Stimulated activated CD8-positive, alpha-beta memory T cell treated with anti-CD3 and anti-CD28 coated beads, Interleukin-4, amount 100 ng/mL, for 48 hours (primary cell): Measurements from ENCODE around the gene CEP164.

Source experiments
- DNase-seq: peaks from one replicate; pipeline ENCODE4 v3.0.0-alpha.2; 2020

The CEP164 gene

GRCh38 chr11:117327567-117328374 is at the start of gene CEP164:
Gene CEP164 (plus strand): TSS chr11:117327854. CDS start chr11:117338587, 10,733 bp downstream.
- DNase-seq = peak; percentile 95

GRCh38 chr11:117278347-117278746 is 49.3 kb upstream of the CEP164 start:
- DNase-seq = no peak

GRCh38 chr11:117279711-117280376 is 47.8 kb upstream of the CEP164 start:
- no peak for DNase-seq

- no peak for DNase-seq
Measured at GRCh38 chr11:117281159-117281558, 46.5 kb upstream of the CEP164 start.

GRCh38 chr11:117281869-117282268 is 45.8 kb upstream of the CEP164 start:
- no peak for DNase-seq

GRCh38 chr11:117282956-117283355 is 44.7 kb upstream of the CEP164 start:
- DNase-seq = no peak

- DNase-seq = no peak
Measured at GRCh38 chr11:117284053-117284452, 43.6 kb upstream of the CEP164 start.

GRCh38 chr11:117286588-117286987 is 41.1 kb upstream of the CEP164 start:
- DNase-seq = no peak

GRCh38 chr11:117287668-117288067 is 40.0 kb upstream of the CEP164 start:
- no peak for DNase-seq

- no peak for DNase-seq
Measured at GRCh38 chr11:117289795-117290194, 37.9 kb upstream of the CEP164 start.

- DNase-seq = no peak
Measured at GRCh38 chr11:117290809-117291396, 36.8 kb upstream of the CEP164 start, which contains the start of gene BACE1-AS. Gene BACE1-AS (plus strand): TSS chr11:117291346.

GRCh38 chr11:117292616-117293015 is 35.0 kb upstream of the CEP164 start:
- DNase-seq = no peak

- DNase-seq = no peak
Measured at GRCh38 chr11:117295438-117296137, 32.1 kb upstream of the CEP164 start.

GRCh38 chr11:117296881-117297280 is 30.8 kb upstream of the CEP164 start:
- no peak for DNase-seq

- DNase-seq = no peak
Measured at GRCh38 chr11:117298195-117298594, 29.5 kb upstream of the CEP164 start.

GRCh38 chr11:117299351-117300282 is 28.0 kb upstream of the CEP164 start:
- no peak for DNase-seq

- no peak for DNase-seq
Measured at GRCh38 chr11:117300283-117300663, 27.4 kb upstream of the CEP164 start.

- no peak for DNase-seq
Measured at GRCh38 chr11:117300773-117301172, 26.9 kb upstream of the CEP164 start.

GRCh38 chr11:117302228-117302627 is 25.4 kb upstream of the CEP164 start:
- DNase-seq = no peak

- DNase-seq = no peak
Measured at GRCh38 chr11:117303101-117303500, 24.6 kb upstream of the CEP164 start.

GRCh38 chr11:117303646-117304315 is 23.9 kb upstream of the CEP164 start:
- no peak for DNase-seq

- no peak for DNase-seq
Measured at GRCh38 chr11:117305145-117305544, 22.5 kb upstream of the CEP164 start.
